Measurements from ENCODE around the gene FYN.

DNA sequence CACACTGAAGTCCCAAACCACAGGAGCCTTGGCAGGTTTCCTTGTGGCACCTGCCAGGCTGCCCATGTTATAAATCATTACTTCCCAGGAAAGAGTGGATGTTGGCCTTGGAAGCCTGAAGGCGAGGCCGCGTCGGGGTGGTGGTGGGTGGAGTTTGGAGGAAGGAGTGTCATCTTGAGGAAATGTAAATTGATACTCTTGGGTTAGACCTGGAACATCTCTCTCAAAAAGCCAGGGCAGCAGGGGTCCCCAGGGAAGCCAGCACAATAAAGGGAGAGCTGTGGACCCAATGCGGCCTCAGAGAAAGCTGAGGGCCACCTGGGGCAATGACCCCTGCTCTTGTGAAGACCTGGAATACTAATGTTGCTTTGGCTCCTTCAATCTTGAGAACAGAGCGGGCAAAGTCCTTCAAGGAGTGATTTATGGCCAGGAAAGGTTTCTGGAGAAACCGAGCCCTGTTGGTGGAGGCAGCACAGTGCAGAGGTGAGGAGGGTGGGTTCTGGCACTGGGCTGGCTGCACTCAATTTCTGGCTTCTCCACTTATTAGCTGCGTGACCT is 241.3 kb downstream of the FYN start:
- TF ChIP-seq, protein P1, sequence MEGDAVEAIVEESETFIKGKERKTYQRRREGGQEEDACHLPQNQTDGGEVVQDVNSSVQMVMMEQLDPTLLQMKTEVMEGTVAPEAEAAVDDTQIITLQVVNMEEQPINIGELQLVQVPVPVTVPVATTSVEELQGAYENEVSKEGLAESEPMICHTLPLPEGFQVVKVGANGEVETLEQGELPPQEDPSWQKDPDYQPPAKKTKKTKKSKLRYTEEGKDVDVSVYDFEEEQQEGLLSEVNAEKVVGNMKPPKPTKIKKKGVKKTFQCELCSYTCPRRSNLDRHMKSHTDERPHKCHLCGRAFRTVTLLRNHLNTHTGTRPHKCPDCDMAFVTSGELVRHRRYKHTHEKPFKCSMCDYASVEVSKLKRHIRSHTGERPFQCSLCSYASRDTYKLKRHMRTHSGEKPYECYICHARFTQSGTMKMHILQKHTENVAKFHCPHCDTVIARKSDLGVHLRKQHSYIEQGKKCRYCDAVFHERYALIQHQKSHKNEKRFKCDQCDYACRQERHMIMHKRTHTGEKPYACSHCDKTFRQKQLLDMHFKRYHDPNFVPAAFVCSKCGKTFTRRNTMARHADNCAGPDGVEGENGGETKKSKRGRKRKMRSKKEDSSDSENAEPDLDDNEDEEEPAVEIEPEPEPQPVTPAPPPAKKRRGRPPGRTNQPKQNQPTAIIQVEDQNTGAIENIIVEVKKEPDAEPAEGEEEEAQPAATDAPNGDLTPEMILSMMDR (IDR thresholded peaks at IDR 0.05; ENCODE audit: insufficient read depth, low read length, poor library complexity, severe bottlenecking), result no peak
- no peak for TF ChIP-seq EZH2phosphoT487 (conservative IDR thresholded peaks at IDR 0.05; ENCODE audit: low read length)

All from SU-DHL-6 (cell line).